Measurements from ENCODE around the gene GPX5. TPM values are rescaled to one million over a fixed set of nuclear protein-coding genes. Genes with fewer than 3 reads are reported as not detected.

GPX5 gene
- total RNA-seq, 4 donors from 2014 or later: not detected

DNA sequence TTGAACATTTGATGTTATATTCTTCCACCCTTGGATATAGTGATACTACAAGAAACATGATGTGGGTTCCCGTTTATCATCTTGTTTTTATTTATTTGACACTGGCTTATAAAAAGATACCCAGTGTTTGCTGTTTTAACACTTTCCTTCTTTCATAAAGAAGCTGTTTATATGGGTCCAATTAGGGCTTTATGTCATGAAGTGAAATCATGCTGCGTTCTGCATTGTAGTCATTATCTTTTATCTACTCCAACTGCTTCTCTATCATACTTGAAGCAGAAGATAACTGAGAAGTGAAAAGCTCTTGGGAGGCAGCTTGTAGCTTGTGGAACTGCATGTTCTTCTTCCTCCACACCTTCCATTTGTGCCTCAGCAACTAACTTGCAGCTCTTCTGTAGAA, 57.8 kb downstream of the GPX5 start:
- TF ChIP-seq, protein P1, sequence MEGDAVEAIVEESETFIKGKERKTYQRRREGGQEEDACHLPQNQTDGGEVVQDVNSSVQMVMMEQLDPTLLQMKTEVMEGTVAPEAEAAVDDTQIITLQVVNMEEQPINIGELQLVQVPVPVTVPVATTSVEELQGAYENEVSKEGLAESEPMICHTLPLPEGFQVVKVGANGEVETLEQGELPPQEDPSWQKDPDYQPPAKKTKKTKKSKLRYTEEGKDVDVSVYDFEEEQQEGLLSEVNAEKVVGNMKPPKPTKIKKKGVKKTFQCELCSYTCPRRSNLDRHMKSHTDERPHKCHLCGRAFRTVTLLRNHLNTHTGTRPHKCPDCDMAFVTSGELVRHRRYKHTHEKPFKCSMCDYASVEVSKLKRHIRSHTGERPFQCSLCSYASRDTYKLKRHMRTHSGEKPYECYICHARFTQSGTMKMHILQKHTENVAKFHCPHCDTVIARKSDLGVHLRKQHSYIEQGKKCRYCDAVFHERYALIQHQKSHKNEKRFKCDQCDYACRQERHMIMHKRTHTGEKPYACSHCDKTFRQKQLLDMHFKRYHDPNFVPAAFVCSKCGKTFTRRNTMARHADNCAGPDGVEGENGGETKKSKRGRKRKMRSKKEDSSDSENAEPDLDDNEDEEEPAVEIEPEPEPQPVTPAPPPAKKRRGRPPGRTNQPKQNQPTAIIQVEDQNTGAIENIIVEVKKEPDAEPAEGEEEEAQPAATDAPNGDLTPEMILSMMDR (IDR thresholded peaks at IDR 0.05): no peak
- TF ChIP-seq POLR2AphosphoS5 (IDR thresholded peaks at IDR 0.05) (no peak), POLR2A (IDR thresholded peaks at IDR 0.05; ENCODE audit: low read depth) (no peak), EP300 (IDR thresholded peaks at IDR 0.05) (no peak)
- Histone ChIP-seq H3K36me3 (no peaks in the 10 kb centered on the region), H3K4me3 (no peak overlapping the region), H3K9me3 (no peaks in the 10 kb centered on the region), H3K27me3 (peaks cover 0 to 39% (median 4%) of the 10 kb centered on the region in 4 donors), H3K4me1 (peaks cover 4 to 19% (median 10%) of the 10 kb centered on the region in 4 donors), H3K27ac (replicated peaks in 1 of 4) (no peak overlapping the region)
- no peak for DNase-seq (ENCODE audit: extremely low spot score)
- WGBS: 89% methylated on average over 2 of the region's 2 CpGs
- intact Hi-C loops (cut with DNase I): no loop called here

Other genes with a start within 250 kb of the GPX5 start
- gene PGBD1, start 244.3 kb upstream of the GPX5 start, total RNA-seq: 1 to 10 TPM; 5.8 to 8.7 (median 7.1) TPM
- gene ZSCAN31, start 189.7 kb upstream of the GPX5 start, total RNA-seq: 10 to 100 TPM; 13.1 to 39.1 (median 24.1) TPM
- gene ZKSCAN3, start 175.9 kb upstream of the GPX5 start, total RNA-seq: 10 to 100 TPM in 1 of 4 donors, 1 to 10 TPM in 3; 2.8 to 10.4 (median 6.4) TPM
- gene ZSCAN12, start 126.1 kb upstream of the GPX5 start, total RNA-seq: 1 to 10 TPM; 4.0 to 5.7 (median 4.6) TPM
- 1 to 10 TPM; 1.0 to 2.9 (median 2.1) TPM for gene ZSCAN23, start 82.4 kb upstream of the GPX5 start, total RNA-seq
- not detected for gene GPX6, start 10.1 kb upstream of the GPX5 start, total RNA-seq

All from esophagus muscularis mucosa (tissue), 4 donors.